Panc1 (cell line): ENCODE measurements around the gene FAM9A. TPM values are rescaled to one million over a fixed set of nuclear protein-coding genes. Genes with fewer than 3 reads are reported as not detected.

Source experiments
- ATAC-seq: fragments of 200-7000 bp; cut with Tn5 transposase; 2 replicates; pipeline ENCODE4 v1.9.1; 2020; ENCODE audit warnings: mild to moderate bottlenecking, moderate library complexity
- BruUV-seq: library from RNA; stranded (reverse); fragments of 400-500 nt; replicated peaks from 2 replicates; lab custom pipeline; 2021; lab: Mats Ljungman, UMichigan
- CTCF ChIA-PET: fragments of 300-600 bp; sonication (Branson Sonifier 250); formaldehyde crosslinking; loops from one replicate; lab custom pipeline; 2022; ENCODE audit warnings: antibody characterized with exemption; lab: Charles Lee
- POLR2A ChIA-PET: fragments of 300-600 bp; sonication (Branson Sonifier 250); formaldehyde crosslinking; loops from one replicate; lab custom pipeline; 2022; ENCODE audit warnings: antibody characterized with exemption; lab: Charles Lee
- DNase-seq: peaks from one replicate; pipeline ENCODE4 v3.0.0-alpha.2; 2010; ENCODE audit warnings: low read depth, low spot score
- H3K27ac ChIP-seq: 2 replicates; pipeline ENCODE4 v1.5.1; 2011; ENCODE audit warnings: mild to moderate bottlenecking, low read length, inconsistent platforms
- H3K27me3 ChIP-seq: fragments of 200-500 bp; sonication (Bioruptor generic); 2 replicates; pipeline ENCODE4 v1.6.0; 2014; ENCODE audit warnings: low read length, inconsistent platforms; ENCODE audit not compliant: control insufficient read depth, insufficient read depth
- H3K36me3 ChIP-seq: fragments of 200-500 bp; sonication (Bioruptor generic); 2 replicates; pipeline ENCODE4 v1.5.1; 2014; ENCODE audit warnings: inconsistent platforms, mild to moderate bottlenecking, low read length, moderate library complexity; ENCODE audit not compliant: control insufficient read depth, insufficient read depth
- H3K4me1 ChIP-seq: 2 replicates; pipeline ENCODE4 v1.5.1; 2011; ENCODE audit warnings: inconsistent platforms, mild to moderate bottlenecking, low read length, moderate library complexity; ENCODE audit not compliant: control insufficient read depth, insufficient read depth
- H3K4me3 ChIP-seq, 2 experiments: 2 replicates each; pipeline ENCODE4 v1.5.1; 2011 to 2012; ENCODE audit warnings: low read depth in 2 of 2, low read length in 2 of 2, mild to moderate bottlenecking in 2 of 2, inconsistent platforms in 1 of 2, moderate library complexity in 1 of 2
- H3K9me3 ChIP-seq: fragments of 200-500 bp; sonication (Bioruptor generic); 2 replicates; pipeline ENCODE4 v1.5.1; 2014; ENCODE audit warnings: low read depth, mild to moderate bottlenecking, inconsistent platforms, low read length, moderate library complexity; ENCODE audit not compliant: control insufficient read depth, insufficient read depth
- POLR2AphosphoS5 ChIP-seq: IDR thresholded peaks from 2 replicates; pipeline ENCODE4 v1.6.1; 2012; ENCODE audit warnings: mild to moderate bottlenecking, low read depth, low read length, moderate library complexity
- SIN3A ChIP-seq: IDR thresholded peaks from 2 replicates; pipeline ENCODE4 v1.6.1; 2012; ENCODE audit warnings: low read depth, mild to moderate bottlenecking, low read length, moderate library complexity, borderline replicate concordance; ENCODE audit not compliant: insufficient read depth
- TCF7L2 ChIP-seq: IDR thresholded peaks from 2 replicates; pipeline ENCODE4 v1.6.1; 2011; ENCODE audit warnings: mild to moderate bottlenecking, low read depth, low read length, inconsistent platforms
- in situ Hi-C: cut with HindIII; loops from 2 replicates; pipeline ENCODE4 v1.10.0; 2016; ENCODE audit warnings: low sequenced_read_pairs, low pct_unique_long_range_greater_than_20kb
- intact Hi-C: fragments of 100-400 bp; cut with micrococcal nuclease; formaldehyde crosslinking; loops from one replicate; pipeline ENCODE4 v1.10.0; 2022; ENCODE audit not compliant: unreplicated experiment
- total RNA-seq: library from RNA; stranded (reverse); gene quantifications from one replicate; pipeline ENCODE4 v1.2.1, GENCODE V29; 2021; ENCODE audit not compliant: unreplicated experiment
- TF ChIP-seq, protein P1 (sequence below), 2 experiments: IDR thresholded peaks; 2 replicates each; pipeline ENCODE4 v1.6.1; 2011 to 2012; ENCODE audit warnings: low read depth in 2 of 2, control low read depth in 1 of 2, low read length in 1 of 2, mild to moderate bottlenecking in 1 of 2, moderate library complexity in 1 of 2; ENCODE audit not compliant: insufficient read depth in 1 of 2
- TF ChIP-seq, protein P2 (sequence below): fragments of 450-650 bp; IDR thresholded peaks from 2 replicates; pipeline ENCODE4 v1.5.1; 2017; ENCODE audit warnings: mild to moderate bottlenecking

FAM9A gene
- total RNA-seq, 1 experiment from 2014 or later: not detected

DNA sequence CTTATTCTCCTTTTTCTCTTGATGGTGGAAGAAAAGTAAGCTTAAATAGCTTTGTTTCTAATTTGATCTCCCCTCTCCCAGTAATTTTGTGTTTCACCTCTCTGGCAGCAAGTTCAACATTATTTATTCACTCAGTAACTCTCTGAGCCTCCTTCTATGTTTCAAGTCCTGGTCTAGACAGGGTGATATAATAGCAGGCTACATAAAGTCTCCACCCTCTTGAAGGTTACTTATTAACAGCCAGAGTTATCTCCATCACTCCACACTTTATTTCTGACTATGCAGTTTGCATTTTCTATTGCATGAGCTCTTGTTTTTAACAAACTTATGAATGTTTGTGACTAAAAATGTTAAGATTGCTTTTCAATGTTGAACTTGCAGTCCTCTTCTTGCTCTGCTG is 51.5 kb downstream of the FAM9A start:
- ChIA-PET POLR2A (no interaction called here), CTCF (no interaction called here)
- H3K9me3 ChIP-seq: no peaks in the 10 kb centered on the region
- no peaks in the 10 kb centered on the region for H3K36me3 ChIP-seq
- in situ Hi-C loops (no loop called here), intact Hi-C loops (loop anchor here (5.0 kb wide), 1 partner anchor 68 kb away; no protein-coding TSS in a partner anchor)
- TF ChIP-seq SIN3A (no peak), TCF7L2 (no peak), POLR2AphosphoS5 (no peak)
- TF ChIP-seq, protein P1, sequence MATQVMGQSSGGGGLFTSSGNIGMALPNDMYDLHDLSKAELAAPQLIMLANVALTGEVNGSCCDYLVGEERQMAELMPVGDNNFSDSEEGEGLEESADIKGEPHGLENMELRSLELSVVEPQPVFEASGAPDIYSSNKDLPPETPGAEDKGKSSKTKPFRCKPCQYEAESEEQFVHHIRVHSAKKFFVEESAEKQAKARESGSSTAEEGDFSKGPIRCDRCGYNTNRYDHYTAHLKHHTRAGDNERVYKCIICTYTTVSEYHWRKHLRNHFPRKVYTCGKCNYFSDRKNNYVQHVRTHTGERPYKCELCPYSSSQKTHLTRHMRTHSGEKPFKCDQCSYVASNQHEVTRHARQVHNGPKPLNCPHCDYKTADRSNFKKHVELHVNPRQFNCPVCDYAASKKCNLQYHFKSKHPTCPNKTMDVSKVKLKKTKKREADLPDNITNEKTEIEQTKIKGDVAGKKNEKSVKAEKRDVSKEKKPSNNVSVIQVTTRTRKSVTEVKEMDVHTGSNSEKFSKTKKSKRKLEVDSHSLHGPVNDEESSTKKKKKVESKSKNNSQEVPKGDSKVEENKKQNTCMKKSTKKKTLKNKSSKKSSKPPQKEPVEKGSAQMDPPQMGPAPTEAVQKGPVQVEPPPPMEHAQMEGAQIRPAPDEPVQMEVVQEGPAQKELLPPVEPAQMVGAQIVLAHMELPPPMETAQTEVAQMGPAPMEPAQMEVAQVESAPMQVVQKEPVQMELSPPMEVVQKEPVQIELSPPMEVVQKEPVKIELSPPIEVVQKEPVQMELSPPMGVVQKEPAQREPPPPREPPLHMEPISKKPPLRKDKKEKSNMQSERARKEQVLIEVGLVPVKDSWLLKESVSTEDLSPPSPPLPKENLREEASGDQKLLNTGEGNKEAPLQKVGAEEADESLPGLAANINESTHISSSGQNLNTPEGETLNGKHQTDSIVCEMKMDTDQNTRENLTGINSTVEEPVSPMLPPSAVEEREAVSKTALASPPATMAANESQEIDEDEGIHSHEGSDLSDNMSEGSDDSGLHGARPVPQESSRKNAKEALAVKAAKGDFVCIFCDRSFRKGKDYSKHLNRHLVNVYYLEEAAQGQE (IDR thresholded peaks at IDR 0.05; ENCODE audit: insufficient read depth in 1 of 2, low read depth in 2 of 2, low read length in 1 of 2): no peak
- TF ChIP-seq, protein P2, sequence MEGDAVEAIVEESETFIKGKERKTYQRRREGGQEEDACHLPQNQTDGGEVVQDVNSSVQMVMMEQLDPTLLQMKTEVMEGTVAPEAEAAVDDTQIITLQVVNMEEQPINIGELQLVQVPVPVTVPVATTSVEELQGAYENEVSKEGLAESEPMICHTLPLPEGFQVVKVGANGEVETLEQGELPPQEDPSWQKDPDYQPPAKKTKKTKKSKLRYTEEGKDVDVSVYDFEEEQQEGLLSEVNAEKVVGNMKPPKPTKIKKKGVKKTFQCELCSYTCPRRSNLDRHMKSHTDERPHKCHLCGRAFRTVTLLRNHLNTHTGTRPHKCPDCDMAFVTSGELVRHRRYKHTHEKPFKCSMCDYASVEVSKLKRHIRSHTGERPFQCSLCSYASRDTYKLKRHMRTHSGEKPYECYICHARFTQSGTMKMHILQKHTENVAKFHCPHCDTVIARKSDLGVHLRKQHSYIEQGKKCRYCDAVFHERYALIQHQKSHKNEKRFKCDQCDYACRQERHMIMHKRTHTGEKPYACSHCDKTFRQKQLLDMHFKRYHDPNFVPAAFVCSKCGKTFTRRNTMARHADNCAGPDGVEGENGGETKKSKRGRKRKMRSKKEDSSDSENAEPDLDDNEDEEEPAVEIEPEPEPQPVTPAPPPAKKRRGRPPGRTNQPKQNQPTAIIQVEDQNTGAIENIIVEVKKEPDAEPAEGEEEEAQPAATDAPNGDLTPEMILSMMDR: no peak
- H3K27me3 ChIP-seq: no peaks in the 10 kb centered on the region; the same call in 1 of the 2 replicates
- no peak overlapping the region for H3K27ac ChIP-seq
- no peaks in the 10 kb centered on the region for H3K4me1 ChIP-seq
- no TSS peak for BruUV-seq
- H3K4me3 ChIP-seq: no peak overlapping the region
- ATAC-seq: no peak
- DNase-seq: no peak

DNA sequence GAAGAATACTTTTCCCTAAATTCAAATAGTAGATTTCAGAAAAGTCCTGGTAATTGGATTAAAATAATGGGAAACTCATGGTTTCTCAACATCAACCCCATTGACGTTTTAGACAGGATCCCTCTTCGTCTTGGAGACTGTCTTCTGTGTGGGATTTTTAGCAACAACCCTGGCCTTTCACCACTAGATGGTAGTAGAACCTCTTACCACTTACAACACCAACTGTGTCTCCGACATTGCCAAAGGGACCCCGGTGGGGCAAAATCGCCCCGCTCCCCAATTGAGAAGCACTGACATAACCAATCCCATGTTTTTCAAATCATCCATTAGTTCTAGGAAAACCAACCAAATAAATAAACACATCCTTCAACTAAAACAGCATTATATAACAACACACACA is 52.3 kb downstream of the FAM9A start:
- ATAC-seq: no peak
- no peaks in the 10 kb centered on the region for H3K4me1 ChIP-seq
- CTCF ChIA-PET: no interaction called here

More for the DNA sequence above, 52.3 kb downstream of the FAM9A start:
- no peak overlapping the region for H3K27ac ChIP-seq
- POLR2A ChIA-PET: no interaction called here
- no peak for DNase-seq
- no TSS peak for BruUV-seq
- H3K36me3 ChIP-seq: no peaks in the 10 kb centered on the region
- no peaks in the 10 kb centered on the region for H3K9me3 ChIP-seq
- TF ChIP-seq, protein P2: peak; percentile 70
- TF ChIP-seq, protein P1 (IDR thresholded peaks at IDR 0.05; ENCODE audit: insufficient read depth in 1 of 2, low read depth in 2 of 2, low read length in 1 of 2): no peak
- no peak for TF ChIP-seq SIN3A
- in situ Hi-C loops: no loop called here
- H3K27me3 ChIP-seq: no peaks in the 10 kb centered on the region; the same call in 1 of the 2 replicates
- no peak overlapping the region for H3K4me3 ChIP-seq
- intact Hi-C loops: loop anchor here (5.0 kb wide), 1 partner anchor 68 kb away; no protein-coding TSS in a partner anchor
